Loucy (cell line): Measurements from ENCODE around the gene CPPED1.

Experiments
- H2AFZ ChIP-seq: fragments of 200-600 bp; sonication (generic); 2 replicates; pipeline ENCODE4 v1.6.0; 2016; ENCODE audit warnings: antibody characterized with exemption, mild to moderate bottlenecking, low read length, moderate library complexity
- H3F3A ChIP-seq: fragments of 200-600 bp; 2 replicates; pipeline ENCODE4 v1.6.0; 2016; ENCODE audit warnings: antibody characterized with exemption, low read depth, mild to moderate bottlenecking
- H3K27me3 ChIP-seq: fragments of 200-600 bp; sonication (generic); 2 replicates; pipeline ENCODE4 v1.6.1; 2014; ENCODE audit warnings: low read length, mild to moderate bottlenecking; ENCODE audit not compliant: insufficient read depth, poor library complexity, severe bottlenecking
- H3K36me3 ChIP-seq: fragments of 200-600 bp; sonication (generic); 2 replicates; pipeline ENCODE4 v1.6.1; 2016; ENCODE audit warnings: low read length; ENCODE audit not compliant: insufficient read depth
- H3K4me1 ChIP-seq: fragments of 200-600 bp; sonication (generic); 2 replicates; pipeline ENCODE4 v1.5.1; 2014; ENCODE audit warnings: low read length, mild to moderate bottlenecking; ENCODE audit not compliant: insufficient read depth, poor library complexity, severe bottlenecking
- H3K4me2 ChIP-seq: fragments of 200-600 bp; sonication (generic); 2 replicates; pipeline ENCODE4 v1.6.0; 2014; ENCODE audit warnings: antibody characterized with exemption, low read length, low read depth, mild to moderate bottlenecking; ENCODE audit not compliant: poor library complexity, severe bottlenecking
- H3K4me3 ChIP-seq: fragments of 200-600 bp; sonication (generic); 2 replicates; pipeline ENCODE4 v1.5.1; 2014; ENCODE audit warnings: low read length, mild to moderate bottlenecking, mixed read lengths; ENCODE audit not compliant: poor library complexity, severe bottlenecking
- H3K79me2 ChIP-seq: fragments of 200-600 bp; sonication (generic); 2 replicates; pipeline ENCODE4 v1.6.1; 2014; ENCODE audit warnings: low read length; ENCODE audit not compliant: insufficient read depth
- H3K9ac ChIP-seq: fragments of 200-600 bp; sonication (generic); 2 replicates; pipeline ENCODE4 v1.6.0; 2014; ENCODE audit warnings: mild to moderate bottlenecking, low read depth, low read length, moderate library complexity; ENCODE audit not compliant: poor library complexity, severe bottlenecking
- H3K9me2 ChIP-seq: fragments of 200-600 bp; sonication (generic); replicated peaks from 2 replicates; pipeline ENCODE4 v1.6.1; 2016; ENCODE audit warnings: low read depth, low read length, mixed read lengths
- H3K9me3 ChIP-seq: fragments of 200-600 bp; sonication (generic); 2 replicates; pipeline ENCODE4 v1.6.1; 2014; ENCODE audit warnings: mild to moderate bottlenecking, antibody characterized with exemption, low read length, low read depth; ENCODE audit not compliant: insufficient read depth
- H4K20me1 ChIP-seq: fragments of 200-600 bp; sonication (generic); 2 replicates; pipeline ENCODE4 v1.6.0; 2014; ENCODE audit warnings: antibody characterized with exemption, low read length, mild to moderate bottlenecking; ENCODE audit not compliant: insufficient read depth, poor library complexity, severe bottlenecking
- CTCF ChIP-seq: fragments of 200-600 bp; sonication (generic); conservative IDR thresholded peaks from 2 replicates; pipeline ENCODE4 v1.5.1; 2014; ENCODE audit warnings: mild to moderate bottlenecking, antibody characterized with exemption, low read length
- EZH2phosphoT487 ChIP-seq: fragments of 200-600 bp; IDR thresholded peaks from 2 replicates; pipeline ENCODE4 v1.6.1; 2018; ENCODE audit warnings: antibody characterized with exemption, mild to moderate bottlenecking, moderate library complexity, borderline replicate concordance

Gene CPPED1

GRCh38 chr16:12791340-12791739 lies 12.3 kb downstream of the CPPED1 start:
- Histone ChIP-seq H3K36me3 (no peaks in the 10 kb centered on the region), H3K4me1 (no peaks in the 10 kb centered on the region), H3K9ac (no peak overlapping the region), H3K27me3 (no peaks in the 10 kb centered on the region), H2AFZ (no peak overlapping the region), H3K4me2 (no peak overlapping the region), H3K4me3 (no peak overlapping the region), H3F3A (no peaks in the 10 kb centered on the region), H3K79me2 (no peaks in the 10 kb centered on the region), H3K9me3 (no peaks in the 10 kb centered on the region), H3K9me2 (no peaks in the 10 kb centered on the region), H4K20me1 (no peaks in the 10 kb centered on the region)
- TF ChIP-seq EZH2phosphoT487 (no peak), CTCF (no peak)

GRCh38 chr16:12788758-12789157 lies 14.9 kb downstream of the CPPED1 start:
- Histone ChIP-seq H3F3A (no peaks in the 10 kb centered on the region), H3K36me3 (no peaks in the 10 kb centered on the region), H2AFZ (no peak overlapping the region), H3K27me3 (no peaks in the 10 kb centered on the region), H3K79me2 (no peaks in the 10 kb centered on the region), H3K4me3 (no peak overlapping the region), H3K9me2 (no peaks in the 10 kb centered on the region), H3K9me3 (no peaks in the 10 kb centered on the region), H4K20me1 (no peaks in the 10 kb centered on the region), H3K9ac (no peak overlapping the region), H3K4me2 (no peak overlapping the region), H3K4me1 (no peaks in the 10 kb centered on the region)
- TF ChIP-seq CTCF, result no peak
- TF ChIP-seq EZH2phosphoT487, result no peak

GRCh38 chr16:12786081-12786480 lies 17.6 kb downstream of the CPPED1 start:
- Histone ChIP-seq H3K4me1 (no peaks in the 10 kb centered on the region), H3K9me2 (no peaks in the 10 kb centered on the region), H3K79me2 (no peaks in the 10 kb centered on the region), H3K36me3 (no peaks in the 10 kb centered on the region), H2AFZ (no peak overlapping the region), H3K4me3 (no peak overlapping the region), H3K9ac (no peak overlapping the region), H3K27me3 (no peaks in the 10 kb centered on the region), H3K9me3 (no peaks in the 10 kb centered on the region), H4K20me1 (no peaks in the 10 kb centered on the region), H3F3A (no peaks in the 10 kb centered on the region), H3K4me2 (no peak overlapping the region)
- TF ChIP-seq CTCF (no peak), EZH2phosphoT487 (no peak)
